WERI-Rb-1 (cell line): ENCODE results near the gene TEAD1.

ENCODE experiments used
- DNase-seq: peaks from one replicate; pipeline ENCODE4 v3.0.0-alpha.2; 2020
- H3K27ac ChIP-seq: fragments of 250-450 bp; sonication (Bioruptor Pico); 2 replicates; pipeline ENCODE4 v1.5.1; 2020; ENCODE audit warnings: mild to moderate bottlenecking, moderate library complexity
- H3K27me3 ChIP-seq: fragments of 250-450 bp; sonication (Bioruptor Pico); 2 replicates; pipeline ENCODE4 v1.5.1; 2021; ENCODE audit warnings: mild to moderate bottlenecking, low read depth, moderate library complexity; ENCODE audit not compliant: insufficient read depth, severe bottlenecking
- H3K36me3 ChIP-seq: fragments of 250-450 bp; sonication (Bioruptor Pico); 2 replicates; pipeline ENCODE4 v1.5.1; 2020; ENCODE audit warnings: mild to moderate bottlenecking, moderate library complexity
- H3K4me3 ChIP-seq: 2 replicates; pipeline ENCODE4 v1.5.1; 2011; ENCODE audit warnings: low read depth, mild to moderate bottlenecking, control low read depth, low read length
- H3K9me3 ChIP-seq: fragments of 250-450 bp; sonication (Bioruptor Pico); 2 replicates; pipeline ENCODE4 v1.5.1; 2021; ENCODE audit warnings: mild to moderate bottlenecking, moderate library complexity; ENCODE audit not compliant: severe bottlenecking
- TF ChIP-seq, protein P1 (sequence below): IDR thresholded peaks from 2 replicates; pipeline ENCODE4 v1.5.1; 2011; ENCODE audit warnings: low read depth, mild to moderate bottlenecking, control low read depth, inconsistent platforms, low read length

TEAD1 gene

DNA sequence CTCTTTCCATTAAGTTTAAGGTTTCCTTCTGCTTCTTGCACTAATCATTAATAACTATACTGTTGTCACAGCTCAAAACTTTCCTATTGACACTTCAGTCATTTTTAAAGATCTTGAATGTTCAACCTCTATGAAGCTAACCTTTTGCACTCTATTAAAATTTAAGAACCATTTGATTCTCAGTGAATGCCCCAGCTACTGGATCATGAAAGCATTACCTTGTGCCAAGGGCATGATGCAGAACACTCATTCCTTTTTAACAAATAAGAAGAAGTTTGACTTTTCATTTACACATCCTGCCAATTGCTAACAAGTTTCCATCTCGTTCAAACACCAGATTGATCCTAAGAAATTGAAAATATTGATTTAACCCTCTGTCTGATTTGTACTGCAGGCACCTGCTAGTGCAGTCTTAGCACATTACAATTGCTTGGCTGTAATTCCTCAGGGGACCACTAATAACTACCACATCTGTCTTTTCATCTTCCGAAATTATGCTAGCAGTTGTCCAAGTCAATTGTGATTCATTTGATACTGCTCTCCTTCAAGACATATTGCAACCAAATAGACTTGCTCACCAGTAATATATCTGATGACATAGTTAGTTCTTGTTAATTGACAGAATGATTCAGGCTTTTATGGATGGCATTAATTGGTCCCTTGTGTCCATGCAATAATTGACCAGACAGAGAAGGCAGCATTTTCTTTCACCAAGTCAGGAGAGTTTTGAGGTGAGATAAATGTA is 158.4 kb downstream of the TEAD1 start:
- Histone ChIP-seq H3K27ac (no peak overlapping the region), H3K4me3 (no peak overlapping the region), H3K36me3 (no peaks in the 10 kb centered on the region; the same call in none of the 2 replicates), H3K27me3 (no peaks in the 10 kb centered on the region), H3K9me3 (peaks cover 2% of the 10 kb centered on the region)
- TF ChIP-seq, protein P1, sequence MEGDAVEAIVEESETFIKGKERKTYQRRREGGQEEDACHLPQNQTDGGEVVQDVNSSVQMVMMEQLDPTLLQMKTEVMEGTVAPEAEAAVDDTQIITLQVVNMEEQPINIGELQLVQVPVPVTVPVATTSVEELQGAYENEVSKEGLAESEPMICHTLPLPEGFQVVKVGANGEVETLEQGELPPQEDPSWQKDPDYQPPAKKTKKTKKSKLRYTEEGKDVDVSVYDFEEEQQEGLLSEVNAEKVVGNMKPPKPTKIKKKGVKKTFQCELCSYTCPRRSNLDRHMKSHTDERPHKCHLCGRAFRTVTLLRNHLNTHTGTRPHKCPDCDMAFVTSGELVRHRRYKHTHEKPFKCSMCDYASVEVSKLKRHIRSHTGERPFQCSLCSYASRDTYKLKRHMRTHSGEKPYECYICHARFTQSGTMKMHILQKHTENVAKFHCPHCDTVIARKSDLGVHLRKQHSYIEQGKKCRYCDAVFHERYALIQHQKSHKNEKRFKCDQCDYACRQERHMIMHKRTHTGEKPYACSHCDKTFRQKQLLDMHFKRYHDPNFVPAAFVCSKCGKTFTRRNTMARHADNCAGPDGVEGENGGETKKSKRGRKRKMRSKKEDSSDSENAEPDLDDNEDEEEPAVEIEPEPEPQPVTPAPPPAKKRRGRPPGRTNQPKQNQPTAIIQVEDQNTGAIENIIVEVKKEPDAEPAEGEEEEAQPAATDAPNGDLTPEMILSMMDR = no peak
- DNase-seq = no peak

GRCh38 chr11:12834166-12834565 is 159.9 kb downstream of the TEAD1 start:
- H3K4me3 ChIP-seq = no peak overlapping the region

GRCh38 chr11:12834630-12835029 is 160.4 kb downstream of the TEAD1 start:
- no peaks in the 10 kb centered on the region; the same call in none of the 2 replicates for H3K36me3 ChIP-seq

More at GRCh38 chr11:12834166-12834565, 159.9 kb downstream of the TEAD1 start:
- Histone ChIP-seq H3K27me3 (no peaks in the 10 kb centered on the region), H3K36me3 (no peaks in the 10 kb centered on the region; the same call in none of the 2 replicates), H3K27ac (no peak overlapping the region), H3K9me3 (peaks cover 2% of the 10 kb centered on the region)
- DNase-seq = no peak
- TF ChIP-seq, protein P1 = no peak

DNA sequence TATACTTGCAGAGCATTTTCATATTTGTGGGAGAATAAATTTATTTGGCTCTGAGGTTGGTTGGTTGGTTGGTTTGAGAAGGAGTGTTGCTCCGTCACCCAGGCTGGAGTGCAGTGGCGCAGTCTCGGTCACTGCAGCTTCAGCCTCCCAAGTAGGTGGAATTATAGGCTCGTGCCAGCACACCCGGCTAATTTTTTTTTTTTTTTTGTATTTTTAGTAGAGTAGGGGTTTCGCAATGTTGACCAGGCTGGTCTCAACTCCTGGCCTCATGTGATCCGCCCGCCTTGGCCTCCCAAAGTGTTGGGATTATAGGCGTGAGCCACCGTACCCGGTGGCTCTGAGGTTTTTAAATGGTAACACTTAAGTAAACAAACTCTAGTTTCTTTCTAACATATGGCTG is 161.1 kb downstream of the TEAD1 start:
- DNase-seq = no peak
- TF ChIP-seq, protein P1 = no peak
- H3K27ac ChIP-seq = no peak overlapping the region

More at GRCh38 chr11:12834630-12835029, 160.4 kb downstream of the TEAD1 start:
- no peak overlapping the region for H3K4me3 ChIP-seq
- no peak for DNase-seq
- TF ChIP-seq, protein P1 = no peak
- no peaks in the 10 kb centered on the region for H3K27me3 ChIP-seq
- H3K9me3 ChIP-seq = peaks cover 2% of the 10 kb centered on the region
- H3K27ac ChIP-seq = no peak overlapping the region

DNA sequence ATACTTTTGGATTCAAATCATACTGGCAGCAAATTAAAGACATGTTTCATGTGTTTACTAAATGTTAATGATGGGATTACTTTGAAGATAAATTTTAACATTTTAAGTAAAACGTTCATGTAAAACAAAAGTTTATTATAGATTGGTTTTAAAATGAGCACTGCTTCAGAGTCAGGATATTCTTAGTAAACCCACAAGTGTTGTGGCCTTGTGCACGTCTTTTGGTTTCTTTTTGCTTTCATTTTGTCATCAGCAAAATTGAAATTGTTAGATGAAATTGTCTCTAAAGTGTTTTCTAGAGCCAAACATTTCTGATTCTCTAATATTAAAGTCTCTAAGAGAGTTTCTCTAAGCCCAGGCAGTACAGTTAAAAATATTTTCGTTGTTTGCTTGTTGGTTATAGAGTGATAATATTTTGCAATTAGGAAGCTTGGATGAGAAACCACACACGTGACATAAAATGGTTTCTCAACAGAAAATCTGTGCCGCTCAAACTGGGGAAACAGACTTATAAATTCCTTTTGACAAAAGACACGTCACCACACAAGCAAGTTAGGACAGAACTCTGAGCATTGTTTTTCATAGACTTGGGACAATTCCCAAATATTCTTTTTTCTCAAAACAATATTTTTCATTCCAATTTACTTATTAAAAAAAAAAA is 164.4 kb downstream of the TEAD1 start:
- Histone ChIP-seq H3K27me3 (no peaks in the 10 kb centered on the region), H3K9me3 (peaks cover 2% of the 10 kb centered on the region), H3K27ac (no peak overlapping the region), H3K4me3 (no peak overlapping the region), H3K36me3 (no peaks in the 10 kb centered on the region; the same call in 1 of the 2 replicates)
- TF ChIP-seq, protein P1 = no peak
- no peak for DNase-seq

More for the DNA sequence above, 161.1 kb downstream of the TEAD1 start:
- Histone ChIP-seq H3K27me3 (no peaks in the 10 kb centered on the region), H3K9me3 (peaks cover 2% of the 10 kb centered on the region), H3K36me3 (no peaks in the 10 kb centered on the region; the same call in none of the 2 replicates), H3K4me3 (no peak overlapping the region)
